ENCODE results near the gene CLDN20. TPM values are rescaled to one million over a fixed set of nuclear protein-coding genes. Genes with fewer than 3 reads are reported as not detected.

Gene CLDN20
- total RNA-seq, 1 donor from 2014 or later: not detected

- H3K27ac ChIP-seq: no peak overlapping the region
- peak; percentile 22 for TF ChIP-seq CTCF (IDR thresholded peaks at IDR 0.05)
- DNase-seq (no peak), ATAC-seq (no peak)
- H3K36me3 ChIP-seq: no peaks in the 10 kb centered on the region
- no peak overlapping the region for H3K4me3 ChIP-seq
- no peaks in the 10 kb centered on the region for H3K27me3 ChIP-seq
- H3K4me1 ChIP-seq: peaks cover 3% of the 10 kb centered on the region
- no peaks in the 10 kb centered on the region for H3K9me3 ChIP-seq
- intact Hi-C loops (cut with DNase I): no loop called here
These were observed 53.4 kb downstream of the CLDN20 start for GRCh38 chr6:155317186-155317585.

- H3K27me3 ChIP-seq: no peaks in the 10 kb centered on the region
- intact Hi-C loops (cut with DNase I): no loop called here
- no peak overlapping the region for H3K4me3 ChIP-seq
- H3K9me3 ChIP-seq: no peaks in the 10 kb centered on the region
- TF ChIP-seq CTCF (IDR thresholded peaks at IDR 0.05): no peak
- ATAC-seq: peak; percentile 80
- no peak overlapping the region for H3K27ac ChIP-seq
- DNase-seq: no peak
- no peaks in the 10 kb centered on the region for H3K36me3 ChIP-seq
- no peaks in the 10 kb centered on the region for H3K4me1 ChIP-seq
These were observed 56.1 kb downstream of the CLDN20 start for GRCh38 chr6:155319902-155320301.

GRCh38 chr6:155324172-155324571 is 60.4 kb downstream of the CLDN20 start:
- TF ChIP-seq CTCF (IDR thresholded peaks at IDR 0.05): no peak
- ATAC-seq: no peak

GRCh38 chr6:155324993-155325392 is 61.2 kb downstream of the CLDN20 start:
- Histone ChIP-seq H3K36me3 (no peaks in the 10 kb centered on the region), H3K4me1 (peaks cover 4% of the 10 kb centered on the region), H3K27ac (no peak overlapping the region), H3K4me3 (no peak overlapping the region), H3K9me3 (no peaks in the 10 kb centered on the region), H3K27me3 (no peaks in the 10 kb centered on the region)
- no peak for ATAC-seq
- intact Hi-C loops (cut with DNase I): loop anchor here (5.0 kb wide), 1 partner anchor 207 kb away; no protein-coding TSS in a partner anchor
- TF ChIP-seq CTCF (IDR thresholded peaks at IDR 0.05): no peak
- no peak for DNase-seq

More at GRCh38 chr6:155324172-155324571, 60.4 kb downstream of the CLDN20 start:
- peaks cover 4% of the 10 kb centered on the region for H3K4me1 ChIP-seq
- H3K4me3 ChIP-seq: no peak overlapping the region
- H3K27me3 ChIP-seq: no peaks in the 10 kb centered on the region
- H3K27ac ChIP-seq: no peak overlapping the region
- intact Hi-C loops (cut with DNase I): no loop called here
- H3K9me3 ChIP-seq: no peaks in the 10 kb centered on the region
- no peaks in the 10 kb centered on the region for H3K36me3 ChIP-seq
- no peak for DNase-seq

GRCh38 chr6:155325700-155326516 is 62.1 kb downstream of the CLDN20 start:
- Histone ChIP-seq H3K27ac (no peak overlapping the region), H3K4me3 (peak overlapping the region; percentile 3), H3K9me3 (no peaks in the 10 kb centered on the region), H3K36me3 (no peaks in the 10 kb centered on the region), H3K27me3 (no peaks in the 10 kb centered on the region), H3K4me1 (peaks cover 4% of the 10 kb centered on the region)
- TF ChIP-seq CTCF (IDR thresholded peaks at IDR 0.05): no peak
- ATAC-seq: no peak
- intact Hi-C loops (cut with DNase I): loop anchor here (5.0 kb wide), 1 partner anchor 206 kb away; no protein-coding TSS in a partner anchor
- no peak for DNase-seq

Other genes starting within 250 kb of the CLDN20 start
- gene TFB1M, start 50.5 kb downstream of the CLDN20 start, total RNA-seq: 18.6 TPM
- not detected for gene NOX3, start 191.8 kb downstream of the CLDN20 start, total RNA-seq